H1 (cell line): ENCODE data around the gene COL5A3. TPM values are rescaled to one million over a fixed set of nuclear protein-coding genes. Genes with fewer than 3 reads are reported as not detected.

Experiments used
- CTCF ChIA-PET: fragments of 300-600 bp; sonication (Branson Sonifier 250); formaldehyde crosslinking; loops from one replicate; lab custom pipeline; 2021; ENCODE audit not compliant: partially characterized antibody; lab: Charles Lee
- POLR2A ChIA-PET: fragments of 300-600 bp; sonication (Branson Sonifier 250); formaldehyde crosslinking; loops from one replicate; lab custom pipeline; 2021; ENCODE audit warnings: inconsistent platforms; ENCODE audit not compliant: partially characterized antibody; lab: Charles Lee
- DNase-seq, 2 experiments: peaks; one replicate each; pipeline versions ENCODE4 v3.0.0 to v3.0.0-alpha.2; 2010 to 2022; ENCODE audit warnings: low spot score in 2 of 2, low read depth in 1 of 2, mixed read lengths in 1 of 2
- FAIRE-seq: peaks from 2 replicates; lab custom pipeline; 2011; peaks lifted over from hg19 to GRCh38; lab: Jason Lieb, UNC
- H2AFZ ChIP-seq: 2 replicates; pipeline ENCODE4 v1.8.1; 2012; ENCODE audit warnings: low read length, inconsistent platforms
- H2AK5ac ChIP-seq: 2 replicates; pipeline ENCODE4 v1.6.1; 2013; ENCODE audit warnings: low read depth, low read length
- H2BK120ac ChIP-seq: replicated peaks from 2 replicates; pipeline ENCODE3; 2013; ENCODE audit warnings: low read depth, low read length, inconsistent platforms
- H2BK12ac ChIP-seq: 2 replicates; pipeline ENCODE4 v1.6.1; 2013; ENCODE audit warnings: low read depth, low read length
- H2BK15ac ChIP-seq: 2 replicates; pipeline ENCODE4 v1.6.1; 2013; ENCODE audit warnings: low read length
- H2BK20ac ChIP-seq: 2 replicates; pipeline ENCODE4 v1.6.1; 2013; ENCODE audit warnings: low read length
- H2BK5ac ChIP-seq: 2 replicates; pipeline ENCODE4 v1.6.1; 2013; ENCODE audit warnings: low read depth, low read length
- H3K14ac ChIP-seq: 2 replicates; pipeline ENCODE4 v1.6.1; 2013; ENCODE audit warnings: inconsistent platforms; ENCODE audit not compliant: insufficient read length
- H3K18ac ChIP-seq: 2 replicates; pipeline ENCODE4 v1.6.1; 2013; ENCODE audit warnings: low read length; ENCODE audit errors: extremely low read depth
- H3K23ac ChIP-seq: 2 replicates; pipeline ENCODE4 v1.6.1; 2013; ENCODE audit warnings: inconsistent platforms; ENCODE audit not compliant: insufficient read length
- H3K23me2 ChIP-seq: 2 replicates; pipeline ENCODE4 v1.6.1; 2013; ENCODE audit warnings: low read depth, low read length
- H3K27ac ChIP-seq: 2 replicates; pipeline ENCODE4 v1.6.1; 2011; ENCODE audit warnings: low read depth, low read length, inconsistent platforms
- H3K27me3 ChIP-seq, 4 experiments: replicated peaks in 1 of 4; 1 replicate in 1 of 4; 2 replicates in 3 of 4; pipeline versions ENCODE4 v1.6.1 to v1.8.1; 2011 to 2013; ENCODE audit warnings: low read length in 3 of 4, mild to moderate bottlenecking in 3 of 4, inconsistent platforms in 2 of 4, mixed read lengths in 2 of 4, moderate library complexity in 1 of 4; ENCODE audit not compliant: control insufficient read depth in 3 of 4, insufficient read depth in 3 of 4; ENCODE audit errors: extremely low read depth in 1 of 4
- H3K36me3 ChIP-seq, 4 experiments: 2 replicates each; pipeline versions ENCODE4 v1.6.1 to v1.8.1; 2011 to 2013; ENCODE audit warnings: mild to moderate bottlenecking in 4 of 4, low read length in 3 of 4, moderate library complexity in 2 of 4, control low read depth in 1 of 4, inconsistent platforms in 1 of 4; ENCODE audit not compliant: insufficient read depth in 4 of 4, control insufficient read depth in 2 of 4
- H3K4ac ChIP-seq: replicated peaks from 2 replicates; pipeline ENCODE3; 2013; ENCODE audit warnings: low read length, low read depth, mixed read lengths, inconsistent platforms; ENCODE audit not compliant: insufficient read length
- H3K4me1 ChIP-seq, 4 experiments: replicated peaks in 1 of 4; 1 replicate in 1 of 4; 2 replicates in 3 of 4; pipeline versions ENCODE4 v1.6.1 to v1.8.1; 2011 to 2013; ENCODE audit warnings: low read length in 3 of 4, inconsistent platforms in 2 of 4, mixed read lengths in 1 of 4; ENCODE audit not compliant: insufficient read depth in 4 of 4, control insufficient read depth in 3 of 4
- H3K4me2 ChIP-seq, 2 experiments: 2 replicates each; pipeline versions ENCODE4 v1.6.1 to v1.8.1; 2011 to 2013; ENCODE audit warnings: low read depth in 2 of 2, low read length in 2 of 2, control low read depth in 1 of 2, inconsistent platforms in 1 of 2, mild to moderate bottlenecking in 1 of 2; ENCODE audit not compliant: insufficient read depth in 1 of 2
- H3K4me3 ChIP-seq, 4 experiments: fragments of 200-600, 300-600 bp in 1 of 4; sonication (generic), shearing (Covaris generic), sonication (Bioruptor Twin) in 1 of 4; 2 replicates each; pipeline versions ENCODE4 v1.5.1 to v1.8.1; 2011 to 2016; ENCODE audit warnings: low read length in 4 of 4, low read depth in 3 of 4, control low read depth in 2 of 4, inconsistent platforms in 2 of 4, mild to moderate bottlenecking in 2 of 4, mixed read lengths in 1 of 4, moderate library complexity in 1 of 4; ENCODE audit not compliant: insufficient read depth in 2 of 4; ENCODE audit errors: extremely low read depth in 1 of 4
- H3K56ac ChIP-seq: replicated peaks from 2 replicates; pipeline ENCODE3; 2013; ENCODE audit warnings: low read depth, mild to moderate bottlenecking, mixed read lengths, low read length, inconsistent platforms; ENCODE audit not compliant: insufficient read length
- H3K79me1 ChIP-seq: 2 replicates; pipeline ENCODE4 v1.6.1; 2013; ENCODE audit warnings: low read depth, low read length, control low read depth
- H3K79me2 ChIP-seq, 2 experiments: 2 replicates each; pipeline versions ENCODE4 v1.6.1 to v1.8.1; 2012 to 2013; ENCODE audit warnings: low read length in 2 of 2, mild to moderate bottlenecking in 2 of 2, inconsistent platforms in 1 of 2; ENCODE audit not compliant: insufficient read depth in 2 of 2, control insufficient read depth in 1 of 2
- H3K9ac ChIP-seq, 4 experiments: replicated peaks in 1 of 4; 1 replicate in 1 of 4; 2 replicates in 3 of 4; pipeline versions ENCODE4 v1.6.1 to v1.8.1; 2011 to 2013; ENCODE audit warnings: low read depth in 3 of 4, low read length in 3 of 4, control low read depth in 2 of 4, mild to moderate bottlenecking in 2 of 4, moderate library complexity in 2 of 4, inconsistent platforms in 1 of 4; ENCODE audit errors: extremely low read depth in 1 of 4
- H3K9me3 ChIP-seq, 2 experiments: 2 replicates each; pipeline versions ENCODE4 v1.6.1 to v1.8.1; 2012 to 2013; ENCODE audit warnings: mild to moderate bottlenecking in 2 of 2, moderate library complexity in 2 of 2, control low read depth in 1 of 2, inconsistent platforms in 1 of 2, low read depth in 1 of 2, low read length in 1 of 2, mixed read lengths in 1 of 2; ENCODE audit not compliant: insufficient read depth in 2 of 2
- H4K20me1 ChIP-seq, 2 experiments: replicated peaks in 1 of 2; 2 replicates each; pipeline versions ENCODE3 to v1.8.1; 2011 to 2013; ENCODE audit warnings: inconsistent platforms in 2 of 2, low read length in 2 of 2, mild to moderate bottlenecking in 1 of 2; ENCODE audit not compliant: insufficient read depth in 2 of 2, control insufficient read depth in 1 of 2
- H4K5ac ChIP-seq: 2 replicates; pipeline ENCODE4 v1.6.1; 2013; ENCODE audit warnings: low read length, low read depth, mixed read lengths, inconsistent platforms; ENCODE audit not compliant: insufficient read length
- H4K8ac ChIP-seq: 2 replicates; pipeline ENCODE4 v1.8.0; 2013; ENCODE audit warnings: mild to moderate bottlenecking, moderate library complexity, low read length, inconsistent platforms; ENCODE audit not compliant: insufficient read depth; ENCODE audit errors: extremely low read depth
- H4K91ac ChIP-seq: replicated peaks from 2 replicates; pipeline ENCODE3; 2013; ENCODE audit warnings: low read length, mixed read lengths, inconsistent platforms; ENCODE audit not compliant: insufficient read length
- ASH2L ChIP-seq: fragments of 200-600, 300-600 bp; sonication (generic); IDR thresholded peaks from one replicate; pipeline ENCODE4 v1.7.1; 2017; ENCODE audit warnings: low read length
- GTF2F1 ChIP-seq: IDR thresholded peaks from 2 replicates; pipeline ENCODE4 v1.6.1; 2012; ENCODE audit warnings: low read depth, low read length, improper control_type of control experiment, borderline replicate concordance
- SIX5 ChIP-seq: IDR thresholded peaks from 2 replicates; pipeline ENCODE4 v1.6.1; 2011; ENCODE audit warnings: mild to moderate bottlenecking, low read depth, low read length
- WGBS, 2 experiments: shearing (Covaris generic) in 1 of 2; methylation state at CpG; one replicate each; pipeline versions ENCODE4 v1.1.6 to v1.1.7; 2013 to 2015; ENCODE audit warnings: low lambda C conversion rate in 2 of 2, mixed read lengths in 2 of 2, inconsistent platforms in 1 of 2, low coverage in 1 of 2, missing lambda C conversion rate in 1 of 2; ENCODE audit not compliant: insufficient replicate concordance in 2 of 2, insufficient coverage in 1 of 2, insufficient read length in 1 of 2; ENCODE audit errors: extremely low coverage in 1 of 2, missing lambda C conversion rate in 1 of 2; 5-methylcytosine and 5-hydroxymethylcytosine counted together
- polyA plus RNA-seq, 7 experiments: library from polyadenylated mRNA; depleted of rRNA in 3 of 7; stranded (reverse) in 5 of 7; unstranded in 2 of 7; fragments of >200 nt in 5 of 7; fragments of 200-250 nt in 2 of 7; gene quantifications; 1 replicate in 5 of 7; 2 replicates in 1 of 7; 4 replicates in 1 of 7; pipeline versions ENCODE4 v1.2.1 to v1.2.3, GENCODE V29; 2011 to 2013; ENCODE audit warnings: missing spikeins in 2 of 7, mixed read lengths in 2 of 7
- total RNA-seq: library from RNA; stranded (reverse); fragmentation: NEBNext Ultra II Directional; extraction: Animal tissue kit (Norgen Biotek cat#: 25700); gene quantifications from 2 replicates; pipeline ENCODE4 v1.2.1, GENCODE V29; 2021

COL5A3 gene
- total and polyA plus RNA-seq, 2 of the 8 experiments (the other 6 are each of a cell fraction or from before 2014, with no cell fraction given), result 0.67 to 0.74 TPM

GRCh38 chr19:10045371-10045770 is 35.1 kb upstream of the COL5A3 start:
- H2BK5ac ChIP-seq, result no peak overlapping the region
- peaks cover 53 to 67% of the 10 kb centered on the region in 2 experiments for H3K9me3 ChIP-seq
- ChIA-PET POLR2A (interaction anchor here (0.6 kb wide), 1 partner anchor 80 kb away, joined by 4 read pairs; no protein-coding TSS in a partner anchor), CTCF (interaction anchor here (2.1 kb wide), 1 partner anchor 18 kb away, joined by 7 read pairs; no protein-coding TSS in a partner anchor)
- H3K18ac ChIP-seq, result no peak overlapping the region
- H3K4ac ChIP-seq, result no peak overlapping the region
- H4K20me1 ChIP-seq, result no peaks in the 10 kb centered on the region
- FAIRE-seq (no peak), DNase-seq (no peak)
- H3K79me2 ChIP-seq, result no peaks in the 10 kb centered on the region
- TF ChIP-seq GTF2F1 (no peak), SIX5 (0 out of 2 replicates have a peak, but pooled peaks have one; percentile 10), ASH2L (no peak)
- H3K27ac ChIP-seq, result no peak overlapping the region
- H3K4me3 ChIP-seq, result no peak overlapping the region
- H2AK5ac ChIP-seq, result no peak overlapping the region
- H2AFZ ChIP-seq, result no peak overlapping the region
- no peak overlapping the region for H2BK120ac ChIP-seq
- H2BK15ac ChIP-seq, result no peak overlapping the region
- no peaks in the 10 kb centered on the region for H3K4me1 ChIP-seq
- no peak overlapping the region for H3K14ac ChIP-seq
- H3K79me1 ChIP-seq, result no peaks in the 10 kb centered on the region
- H2BK12ac ChIP-seq, result no peak overlapping the region
- WGBS, 2 experiments, result 65% methylated on average over 1 of the region's 1 CpG; no CpG with 5 or more reads in 1 of the 2 experiments
- H4K5ac ChIP-seq, result no peak overlapping the region
- no peak overlapping the region for H3K23ac ChIP-seq
- H3K23me2 ChIP-seq, result no peaks in the 10 kb centered on the region
- H3K9ac ChIP-seq, result no peak overlapping the region
- no peak overlapping the region for H2BK20ac ChIP-seq
- no peak overlapping the region for H4K8ac ChIP-seq
- no peak overlapping the region for H4K91ac ChIP-seq
- no peaks in the 10 kb centered on the region for H3K36me3 ChIP-seq
- H3K4me2 ChIP-seq, result no peak overlapping the region
- no peaks in the 10 kb centered on the region for H3K27me3 ChIP-seq
- H3K56ac ChIP-seq, result no peak overlapping the region
